GM10248 (cell line): ENCODE data around the gene AP3D1.
A peak's percentile ranks its signal among the peaks of the same experiment; 100 is the strongest.

Source experiments
- CTCF ChIA-PET: fragments of 300-600 bp; sonication (Branson Sonifier 250); formaldehyde crosslinking; extraction: SDS; loops from one replicate; lab custom pipeline; 2021; ENCODE audit warnings: antibody characterized with exemption; lab: Yijun Ruan, JAX
- POLR2A ChIA-PET: fragments of 350-650 bp; sonication (Branson Sonifier 250); formaldehyde crosslinking; extraction: SDS; loops from one replicate; lab custom pipeline; 2020; ENCODE audit warnings: antibody characterized with exemption; lab: Yijun Ruan, JAX
- DNase-seq: peaks from one replicate; pipeline ENCODE4 v3.0.0; 2012; ENCODE audit errors: extremely low spot score
- CTCF ChIP-seq: IDR thresholded peaks from 2 replicates; pipeline ENCODE4 v1.5.1; 2012; ENCODE audit warnings: mild to moderate bottlenecking, low read depth; ENCODE audit errors: extremely low read depth, missing control alignments, control extremely low read depth

The AP3D1 gene

DNA sequence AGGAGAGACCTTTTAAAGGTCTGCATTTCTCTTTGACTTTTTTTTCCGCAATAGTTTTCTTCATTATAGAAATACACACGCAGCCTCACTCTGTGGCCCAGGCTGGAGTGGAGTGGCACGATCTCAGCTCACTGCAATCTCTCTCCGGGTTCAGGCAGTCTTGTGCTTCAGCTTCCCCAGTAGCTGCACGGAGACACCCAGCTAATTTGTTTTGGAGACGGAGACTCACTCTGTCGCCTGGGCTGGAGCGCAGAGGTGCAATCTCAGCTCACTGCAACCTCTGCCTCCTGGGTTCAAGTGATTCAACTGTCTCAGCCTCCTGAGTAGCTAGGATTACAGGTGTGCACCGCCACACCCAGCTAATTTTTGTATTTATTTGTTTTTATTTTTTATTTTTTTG, 88.6 kb downstream of the AP3D1 start:
- CTCF ChIA-PET = interaction anchor here (1.1 to 2.6 kb wide), 4 partner anchors 11 to 133 kb away, joined by 3 to 11 read pairs (median 4); no protein-coding TSS in a partner anchor
- no peak for DNase-seq
- POLR2A ChIA-PET = interaction anchor here (0.6 to 3.5 kb wide), 2 partner anchors 14 to 20 kb away, joined by 4 to 13 read pairs; no protein-coding TSS in a partner anchor
- TF ChIP-seq CTCF = no peak

DNA sequence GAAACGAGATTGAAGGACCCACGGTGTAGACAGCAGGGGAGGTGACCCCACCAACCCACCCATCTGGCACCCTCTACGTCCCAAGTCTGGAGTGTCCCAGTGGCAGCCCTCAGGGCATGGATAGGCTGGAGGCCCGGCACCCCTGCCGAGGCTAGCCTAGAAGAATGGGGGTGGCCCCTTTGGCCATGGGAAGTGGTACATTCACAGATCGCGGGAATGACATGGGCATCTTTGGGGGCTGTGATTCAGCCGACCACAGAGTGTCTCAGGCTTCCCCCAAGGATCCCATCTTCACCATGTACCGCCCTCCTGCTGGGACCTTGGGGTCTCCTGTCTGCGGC, 89.0 kb downstream of the AP3D1 start:
- no peak for DNase-seq
- CTCF ChIA-PET = interaction anchor here (1.1 to 2.6 kb wide), 5 partner anchors 10 to 132 kb away, joined by 3 to 11 read pairs (median 4); no protein-coding TSS in a partner anchor
- no peak for TF ChIP-seq CTCF
- POLR2A ChIA-PET = interaction anchor here (0.5 to 3.5 kb wide), 3 partner anchors 10 to 126 kb away, joined by 3 to 13 read pairs (median 3); no protein-coding TSS in a partner anchor

GRCh38 chr19:2061495-2062388, 89.6 kb downstream of the AP3D1 start:
- ChIA-PET CTCF (interaction anchor here (1.2 to 2.6 kb wide), 4 partner anchors 10 to 43 kb away, joined by 3 to 11 read pairs (median 4); no protein-coding TSS in a partner anchor), POLR2A (interaction anchor here (0.5 to 3.5 kb wide), 4 partner anchors 10 to 126 kb away, joined by 3 to 13 read pairs (median 3); no protein-coding TSS in a partner anchor)
- DNase-seq = peak; percentile 99
- TF ChIP-seq CTCF = peak; percentile 9

DNA sequence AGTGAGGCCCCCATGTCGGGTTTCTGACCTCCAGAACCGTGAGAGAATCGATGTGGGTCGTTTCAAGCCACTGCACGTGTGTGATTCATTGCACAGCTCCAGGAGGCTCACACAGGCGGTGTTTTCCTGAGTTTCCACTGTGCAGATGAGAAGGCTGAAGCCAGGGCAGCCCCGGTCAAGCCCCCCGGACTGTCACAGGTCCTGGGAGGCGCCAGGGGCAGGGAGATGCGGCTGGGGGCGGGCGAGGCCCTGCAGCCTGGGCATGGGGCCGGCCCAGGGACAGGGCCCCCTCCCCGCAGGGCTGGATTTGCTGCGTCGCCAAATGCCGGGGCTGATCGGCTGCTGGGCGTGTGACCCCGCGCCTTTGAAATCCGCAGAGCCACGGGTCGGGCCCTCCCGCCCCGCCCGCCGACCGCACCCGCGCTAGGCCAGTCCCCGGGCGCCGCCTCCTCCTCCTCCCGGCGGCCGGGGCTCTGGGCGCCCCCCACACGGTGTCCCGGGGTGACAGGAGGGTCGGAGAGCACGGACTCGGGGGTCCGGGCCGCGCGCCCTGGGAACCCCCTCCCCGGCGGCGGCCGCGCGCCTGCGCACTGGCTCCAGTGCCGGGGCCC, 90.4 kb downstream of the AP3D1 start:
- TF ChIP-seq CTCF = no peak
- no peak for DNase-seq
- ChIA-PET POLR2A (interaction anchor here (0.6 to 3.5 kb wide), 5 partner anchors 9 to 22 kb away, joined by 3 to 13 read pairs (median 3); partner anchors contain the start of gene MKNK2), CTCF (interaction anchor here (1.2 to 1.9 kb wide), 3 partner anchors 18 to 42 kb away, joined by 3 to 4 read pairs (median 4); no protein-coding TSS in a partner anchor)

- POLR2A ChIA-PET = interaction anchor here (0.6 to 3.5 kb wide), 4 partner anchors 8 to 87 kb away, joined by 3 to 13 read pairs (median 6); partner anchors contain the start of gene MKNK2
- CTCF ChIA-PET = interaction anchor here (1.4 kb wide), 1 partner anchor 28 kb away, joined by 4 read pairs; no protein-coding TSS in a partner anchor
- TF ChIP-seq CTCF = no peak
- no peak for DNase-seq
Measured at GRCh38 chr19:2059422-2060201, 91.8 kb downstream of the AP3D1 start.
